ENCODE results near the gene CFAP107.

DNA sequence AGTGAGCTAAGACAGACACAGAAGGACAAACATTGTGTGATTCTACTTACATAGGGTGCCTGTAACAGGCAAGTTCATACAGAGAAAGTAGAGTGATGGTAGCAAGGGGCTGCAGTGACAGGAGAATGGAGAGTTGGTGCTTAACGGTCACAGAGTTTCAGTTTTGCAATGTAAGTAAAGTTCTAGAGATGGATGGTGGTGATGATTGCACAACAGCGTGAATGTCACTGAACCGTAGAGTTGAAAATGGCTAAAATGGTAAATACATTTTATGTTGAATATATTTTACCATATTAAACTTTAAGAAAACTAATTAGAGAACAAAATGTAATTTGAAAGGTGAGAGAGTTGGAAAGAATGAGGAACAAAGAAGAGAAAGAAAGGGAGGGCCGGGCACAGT, 8.7 kb downstream of the CFAP107 start:
- TF ChIP-seq, protein P1, sequence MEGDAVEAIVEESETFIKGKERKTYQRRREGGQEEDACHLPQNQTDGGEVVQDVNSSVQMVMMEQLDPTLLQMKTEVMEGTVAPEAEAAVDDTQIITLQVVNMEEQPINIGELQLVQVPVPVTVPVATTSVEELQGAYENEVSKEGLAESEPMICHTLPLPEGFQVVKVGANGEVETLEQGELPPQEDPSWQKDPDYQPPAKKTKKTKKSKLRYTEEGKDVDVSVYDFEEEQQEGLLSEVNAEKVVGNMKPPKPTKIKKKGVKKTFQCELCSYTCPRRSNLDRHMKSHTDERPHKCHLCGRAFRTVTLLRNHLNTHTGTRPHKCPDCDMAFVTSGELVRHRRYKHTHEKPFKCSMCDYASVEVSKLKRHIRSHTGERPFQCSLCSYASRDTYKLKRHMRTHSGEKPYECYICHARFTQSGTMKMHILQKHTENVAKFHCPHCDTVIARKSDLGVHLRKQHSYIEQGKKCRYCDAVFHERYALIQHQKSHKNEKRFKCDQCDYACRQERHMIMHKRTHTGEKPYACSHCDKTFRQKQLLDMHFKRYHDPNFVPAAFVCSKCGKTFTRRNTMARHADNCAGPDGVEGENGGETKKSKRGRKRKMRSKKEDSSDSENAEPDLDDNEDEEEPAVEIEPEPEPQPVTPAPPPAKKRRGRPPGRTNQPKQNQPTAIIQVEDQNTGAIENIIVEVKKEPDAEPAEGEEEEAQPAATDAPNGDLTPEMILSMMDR (IDR thresholded peaks at IDR 0.05; ENCODE audit: insufficient read depth, low read length): no peak
- TF ChIP-seq POLR2AphosphoS5 (IDR thresholded peaks at IDR 0.05; ENCODE audit: low read depth): no peak
